ENCODE measurements around the gene CPED1.

CPED1 gene

DNA sequence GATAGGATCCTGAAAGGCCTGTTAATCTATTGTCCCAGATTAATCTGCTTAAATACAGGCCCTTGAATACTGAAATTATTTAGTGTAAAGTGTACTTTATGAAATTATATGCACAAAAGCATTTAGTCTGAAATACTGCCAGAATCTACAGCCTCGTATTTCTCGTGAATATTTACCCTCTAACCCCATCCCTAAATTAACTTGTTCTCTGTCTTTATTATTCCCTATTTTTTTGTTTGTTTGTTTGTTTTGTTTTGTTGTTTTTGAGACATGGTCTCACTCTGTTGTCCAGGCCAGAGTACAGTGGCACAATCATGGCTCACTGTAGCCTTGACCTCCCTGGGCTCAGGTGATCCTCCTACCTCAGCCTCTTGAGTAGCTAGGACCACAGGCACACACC, 2.7 kb upstream of the CPED1 start:
- H3K4me3 ChIP-seq (replicated peaks in 1 of 2; ENCODE audit: low read depth in 2 of 2, low read length in 2 of 2), result no peak overlapping the region
- TF ChIP-seq, protein P1, sequence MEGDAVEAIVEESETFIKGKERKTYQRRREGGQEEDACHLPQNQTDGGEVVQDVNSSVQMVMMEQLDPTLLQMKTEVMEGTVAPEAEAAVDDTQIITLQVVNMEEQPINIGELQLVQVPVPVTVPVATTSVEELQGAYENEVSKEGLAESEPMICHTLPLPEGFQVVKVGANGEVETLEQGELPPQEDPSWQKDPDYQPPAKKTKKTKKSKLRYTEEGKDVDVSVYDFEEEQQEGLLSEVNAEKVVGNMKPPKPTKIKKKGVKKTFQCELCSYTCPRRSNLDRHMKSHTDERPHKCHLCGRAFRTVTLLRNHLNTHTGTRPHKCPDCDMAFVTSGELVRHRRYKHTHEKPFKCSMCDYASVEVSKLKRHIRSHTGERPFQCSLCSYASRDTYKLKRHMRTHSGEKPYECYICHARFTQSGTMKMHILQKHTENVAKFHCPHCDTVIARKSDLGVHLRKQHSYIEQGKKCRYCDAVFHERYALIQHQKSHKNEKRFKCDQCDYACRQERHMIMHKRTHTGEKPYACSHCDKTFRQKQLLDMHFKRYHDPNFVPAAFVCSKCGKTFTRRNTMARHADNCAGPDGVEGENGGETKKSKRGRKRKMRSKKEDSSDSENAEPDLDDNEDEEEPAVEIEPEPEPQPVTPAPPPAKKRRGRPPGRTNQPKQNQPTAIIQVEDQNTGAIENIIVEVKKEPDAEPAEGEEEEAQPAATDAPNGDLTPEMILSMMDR (IDR thresholded peaks at IDR 0.05; ENCODE audit: low read depth, low read length), result no peak
- DNase-seq (ENCODE audit: low read depth in 2 of 2), result no peak

DNA sequence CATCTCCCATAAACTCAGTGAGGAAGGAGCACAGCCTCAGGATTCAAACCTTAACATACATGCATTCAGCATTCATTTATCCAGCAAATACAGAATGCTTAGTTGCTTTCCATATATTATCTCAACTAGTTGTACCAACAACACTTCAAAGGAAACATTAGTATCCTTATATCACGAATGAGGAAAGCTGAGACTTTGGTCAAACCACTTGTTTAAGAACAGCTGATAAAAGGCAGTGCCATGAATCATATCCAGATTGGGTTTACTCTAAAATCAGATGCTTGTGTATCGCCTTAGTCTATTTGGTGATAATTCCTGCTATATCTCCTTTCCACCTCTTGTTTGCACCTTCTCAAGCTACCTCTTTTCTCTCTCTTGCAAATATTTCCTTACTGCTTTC, 1.9 kb upstream of the CPED1 start:
- H3K4me3 ChIP-seq (replicated peaks in 1 of 2; ENCODE audit: low read depth in 2 of 2, low read length in 2 of 2), result no peak overlapping the region
- no peak for DNase-seq (ENCODE audit: low read depth in 2 of 2)
- TF ChIP-seq, protein P1 (IDR thresholded peaks at IDR 0.05; ENCODE audit: low read depth, low read length), result no peak

DNA sequence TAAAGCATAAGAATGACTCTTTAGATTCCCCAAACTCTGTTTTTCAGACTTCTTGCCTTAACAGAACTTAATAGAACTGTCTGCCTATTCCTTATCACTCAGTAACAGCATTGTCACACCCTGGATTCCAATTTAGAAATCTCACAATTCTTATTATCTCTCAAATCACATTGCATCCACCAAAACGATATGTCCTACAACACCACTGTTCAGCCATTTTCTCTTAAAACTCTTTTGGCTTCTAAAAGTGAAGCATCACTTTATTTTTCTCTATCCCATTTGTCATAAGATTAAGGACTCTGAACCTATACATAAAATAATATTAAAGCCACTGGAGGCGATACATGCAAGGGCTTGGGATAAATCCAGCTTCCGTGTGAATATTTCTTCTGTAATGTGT, 1.2 kb upstream of the CPED1 start:
- no peak for DNase-seq (ENCODE audit: low read depth in 2 of 2)
- H3K4me3 ChIP-seq (replicated peaks in 1 of 2; ENCODE audit: low read depth in 2 of 2, low read length in 2 of 2), result no peak overlapping the region
- TF ChIP-seq, protein P1 (IDR thresholded peaks at IDR 0.05; ENCODE audit: low read depth, low read length), result no peak

DNA sequence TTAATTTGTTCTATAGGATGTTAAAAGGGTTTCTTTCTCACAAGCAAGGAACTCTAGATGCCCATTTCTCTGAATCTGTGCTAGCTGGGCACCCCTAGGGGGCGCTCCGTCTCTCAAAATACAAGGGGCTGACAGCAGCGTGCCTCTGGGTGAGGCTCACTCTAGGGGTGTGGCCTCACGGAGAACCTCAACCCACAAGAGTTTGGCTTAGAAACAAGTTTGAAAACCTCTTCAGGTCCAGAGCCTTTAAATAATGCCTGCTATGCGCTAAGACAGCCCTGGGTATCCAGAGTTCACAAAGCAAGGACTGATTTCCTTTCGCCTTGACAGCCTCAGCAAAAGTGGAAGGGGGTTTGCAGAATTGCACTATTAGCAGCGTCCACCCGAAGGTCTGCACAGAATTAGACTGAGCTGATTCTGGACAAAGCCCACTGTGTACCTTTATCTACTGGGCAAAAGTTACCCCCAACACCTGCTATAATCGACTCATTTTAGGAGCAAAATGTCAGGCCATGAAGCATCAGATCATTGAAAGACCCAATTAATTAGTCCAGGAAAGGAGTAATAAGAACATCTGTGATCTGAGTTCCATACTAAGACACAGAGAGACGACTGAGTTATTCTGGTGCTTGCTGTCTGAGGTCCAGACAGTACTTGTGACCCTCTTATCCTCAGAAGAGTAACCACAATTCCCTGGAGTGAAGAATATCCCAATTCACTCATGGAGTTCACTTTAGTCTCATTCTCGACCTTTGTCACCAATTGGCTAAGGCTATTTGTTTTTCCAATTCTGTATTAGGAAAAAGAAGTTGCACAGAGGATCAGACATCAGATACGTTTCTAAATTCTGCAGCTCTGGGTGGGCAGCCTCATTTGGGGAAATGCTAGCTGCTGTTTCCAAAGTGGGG, 574 bp upstream of the CPED1 start:
- H3K4me3 ChIP-seq (replicated peaks in 1 of 2; ENCODE audit: low read depth in 2 of 2, low read length in 2 of 2), result peak overlapping the region; percentile 40 to 68
- DNase-seq (ENCODE audit: low read depth in 2 of 2), result peak; percentile 97 to 98
- TF ChIP-seq, protein P1 (IDR thresholded peaks at IDR 0.05; ENCODE audit: low read depth, low read length), result peak; percentile 95

DNA sequence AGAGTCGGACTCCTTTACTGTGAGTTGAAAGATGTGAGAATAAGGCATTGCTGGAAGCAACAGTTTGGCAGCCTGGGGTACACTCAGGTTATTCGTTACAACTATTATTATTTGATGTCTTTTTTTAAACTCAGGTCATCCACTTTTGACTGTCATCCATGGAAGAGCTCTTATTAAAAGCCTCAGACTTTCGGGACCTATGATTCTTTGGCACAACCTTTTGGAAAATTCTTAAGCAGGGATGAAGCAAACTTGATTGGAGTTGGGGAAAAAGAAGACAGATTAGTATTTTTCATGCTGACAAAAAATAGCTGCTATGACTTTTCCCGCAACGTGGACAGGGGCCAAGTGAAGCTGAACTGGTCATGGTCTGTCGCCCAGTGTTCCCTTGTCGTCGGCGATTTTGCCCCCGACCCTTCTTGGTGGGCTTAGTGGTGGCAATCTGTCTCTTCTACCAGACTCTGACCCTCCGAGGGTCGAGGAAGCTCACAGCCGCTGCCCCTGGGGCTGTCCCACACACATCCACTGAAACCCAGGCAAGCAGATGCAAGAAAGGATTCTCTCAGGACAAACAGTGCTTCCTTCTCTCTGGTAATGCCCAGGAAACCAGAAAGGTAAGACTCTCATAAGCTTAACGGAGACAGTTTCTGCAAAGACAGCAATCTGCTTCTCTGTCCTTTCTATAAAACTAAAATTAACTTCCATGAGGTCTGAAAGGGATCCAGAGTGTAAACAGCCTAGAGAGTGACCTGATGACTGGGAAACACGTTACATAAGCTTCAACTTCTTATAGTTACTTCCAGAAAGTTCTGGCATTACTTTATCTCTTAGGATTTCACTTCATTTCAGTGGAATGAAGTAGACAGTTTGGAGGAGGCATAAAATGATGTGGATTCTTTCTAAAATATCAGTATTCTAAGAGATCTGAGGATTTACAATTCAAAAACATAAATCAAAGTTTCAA, 1.0 kb downstream of the CPED1 start:
- TF ChIP-seq, protein P1 (IDR thresholded peaks at IDR 0.05; ENCODE audit: low read depth, low read length), result no peak
- H3K4me3 ChIP-seq (replicated peaks in 1 of 2; ENCODE audit: low read depth in 2 of 2, low read length in 2 of 2), result peak overlapping the region; percentile 40 to 68
- peak; percentile 43 to 49 for DNase-seq (ENCODE audit: low read depth in 2 of 2)

DNA sequence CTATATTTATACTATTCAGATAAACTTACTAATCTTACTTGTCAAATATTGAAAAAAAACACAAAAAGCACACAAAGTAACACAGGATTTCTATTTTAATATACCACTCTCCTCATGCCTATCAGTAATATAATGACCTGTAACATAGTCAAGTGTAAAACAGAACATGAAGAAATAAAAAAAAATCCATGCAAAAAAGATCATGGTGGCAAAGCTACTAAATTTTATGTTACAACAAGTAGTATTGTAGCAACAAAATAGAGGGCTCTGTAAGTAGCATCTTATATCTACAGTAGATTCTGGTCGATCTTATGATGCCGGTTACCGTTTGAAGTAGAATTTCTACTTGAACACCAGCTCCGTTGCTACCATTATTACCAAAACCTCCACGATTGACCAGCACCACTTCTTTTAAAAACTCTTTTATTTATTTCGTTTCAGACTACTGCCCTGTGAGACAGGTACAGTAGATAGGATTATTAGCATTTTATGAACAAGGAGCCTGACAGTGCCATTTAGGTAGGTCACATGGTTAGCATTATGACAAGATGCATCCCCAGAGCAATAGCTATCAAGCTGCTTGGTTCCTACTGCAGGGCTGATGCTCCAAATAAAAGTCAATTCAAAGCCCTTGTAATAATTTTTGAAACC, 2.1 kb downstream of the CPED1 start:
- TF ChIP-seq, protein P1 (IDR thresholded peaks at IDR 0.05; ENCODE audit: low read depth, low read length), result no peak
- DNase-seq (ENCODE audit: low read depth in 2 of 2), result peak in 1 of 2 donors; percentile 62
- peak overlapping the region in 1 of 2 donors; percentile 68 for H3K4me3 ChIP-seq (replicated peaks in 1 of 2; ENCODE audit: low read depth in 2 of 2, low read length in 2 of 2)
